Cardiac muscle cell (in vitro differentiated cells and primary cell): ENCODE data around the gene RNF26. TPM values are rescaled to one million over a fixed set of nuclear protein-coding genes. Genes with fewer than 3 reads are reported as not detected.

ENCODE experiments used
- polyA plus RNA-seq: library from polyadenylated mRNA; unstranded; fragments of >200 nt; fragmentation: Nextera tagmentation; extraction: Ambion mirVana; gene quantifications from 2 replicates; pipeline ENCODE4 v1.2.1, GENCODE V29; 2016
- total RNA-seq: library from RNA; depleted of rRNA; stranded (reverse); fragments of >200 nt; gene quantifications from 2 replicates; pipeline ENCODE4 v1.2.3, GENCODE V29; 2016

RNF26 gene
- total and polyA plus RNA-seq, 2 experiments from 2014 or later: 18.6 to 45.6 TPM

Other genes with a start within 250 kb of the RNF26 start
- gene HMBS, start 249.6 kb upstream of the RNF26 start, total RNA-seq: 9.6 and 17.2 TPM in 2 replicates
- 55.2 and 92.9 TPM in 2 replicates for gene HMBS, start 249.6 kb upstream of the RNF26 start, polyA plus RNA-seq
- gene DPAGT1, start 232.7 kb upstream of the RNF26 start, total RNA-seq: 31.4 and 36.0 TPM in 2 replicates
- 57.9 and 77.3 TPM in 2 replicates for gene DPAGT1, start 232.7 kb upstream of the RNF26 start, polyA plus RNA-seq
- gene C2CD2L, start 227.2 kb upstream of the RNF26 start, total RNA-seq: 16.4 and 20.8 TPM in 2 replicates
- 11.1 and 14.8 TPM in 2 replicates for gene C2CD2L, start 227.2 kb upstream of the RNF26 start, polyA plus RNA-seq
- gene HINFP, start 212.9 kb upstream of the RNF26 start, total RNA-seq: 21.6 and 28.2 TPM in 2 replicates
- 33.2 and 34.1 TPM in 2 replicates for gene HINFP, start 212.9 kb upstream of the RNF26 start, polyA plus RNA-seq
- 1.9 and 3.2 TPM in 2 replicates for gene ABCG4, start 185.5 kb upstream of the RNF26 start, total RNA-seq
- gene ABCG4, start 185.5 kb upstream of the RNF26 start, polyA plus RNA-seq: 2.4 and 5.6 TPM in 2 replicates
- 24.7 and 36.8 TPM in 2 replicates for gene NLRX1, start 165.8 kb upstream of the RNF26 start, total RNA-seq
- 16.1 and 25.5 TPM in 2 replicates for gene NLRX1, start 165.8 kb upstream of the RNF26 start, polyA plus RNA-seq
- 0.18 and 0.69 TPM in 2 replicates for gene NHERF4, start 149.1 kb upstream of the RNF26 start, total RNA-seq
- 0.17 and 0.29 TPM in 2 replicates for gene NHERF4, start 149.1 kb upstream of the RNF26 start, polyA plus RNA-seq
- gene CBL, start 128.2 kb upstream of the RNF26 start, total RNA-seq: 10.3 and 18.3 TPM in 2 replicates
- 6.5 and 8.9 TPM in 2 replicates for gene CBL, start 128.2 kb upstream of the RNF26 start, polyA plus RNA-seq
- 32.5 and 49.3 TPM in 2 replicates for gene MCAM, start 17.4 kb upstream of the RNF26 start, total RNA-seq
- gene MCAM, start 17.4 kb upstream of the RNF26 start, polyA plus RNA-seq: 13.8 and 14.8 TPM in 2 replicates
- gene C1QTNF5, start 6.4 kb downstream of the RNF26 start, total RNA-seq: 3.4 and 8.0 TPM in 2 replicates
- gene C1QTNF5, start 6.4 kb downstream of the RNF26 start, polyA plus RNA-seq: 5.8 and 10.4 TPM in 2 replicates
- not detected in 2 replicates for gene MFRP, start 12.2 kb downstream of the RNF26 start, total RNA-seq
- gene MFRP, start 12.2 kb downstream of the RNF26 start, polyA plus RNA-seq: not detected in 2 replicates
- gene USP2, start 47.2 kb downstream of the RNF26 start, total RNA-seq: 28.3 and 39.0 TPM in 2 replicates
- gene USP2, start 47.2 kb downstream of the RNF26 start, polyA plus RNA-seq: 36.5 and 44.1 TPM in 2 replicates
- 2.1 and 6.3 TPM in 2 replicates for gene THY1, start 88.6 kb downstream of the RNF26 start, total RNA-seq
- 6.8 and 7.5 TPM in 2 replicates for gene THY1, start 88.6 kb downstream of the RNF26 start, polyA plus RNA-seq